ENCODE measurements around the gene OR13J1.
A peak's percentile ranks its signal among the peaks of the same experiment; 100 is the strongest.

DNA sequence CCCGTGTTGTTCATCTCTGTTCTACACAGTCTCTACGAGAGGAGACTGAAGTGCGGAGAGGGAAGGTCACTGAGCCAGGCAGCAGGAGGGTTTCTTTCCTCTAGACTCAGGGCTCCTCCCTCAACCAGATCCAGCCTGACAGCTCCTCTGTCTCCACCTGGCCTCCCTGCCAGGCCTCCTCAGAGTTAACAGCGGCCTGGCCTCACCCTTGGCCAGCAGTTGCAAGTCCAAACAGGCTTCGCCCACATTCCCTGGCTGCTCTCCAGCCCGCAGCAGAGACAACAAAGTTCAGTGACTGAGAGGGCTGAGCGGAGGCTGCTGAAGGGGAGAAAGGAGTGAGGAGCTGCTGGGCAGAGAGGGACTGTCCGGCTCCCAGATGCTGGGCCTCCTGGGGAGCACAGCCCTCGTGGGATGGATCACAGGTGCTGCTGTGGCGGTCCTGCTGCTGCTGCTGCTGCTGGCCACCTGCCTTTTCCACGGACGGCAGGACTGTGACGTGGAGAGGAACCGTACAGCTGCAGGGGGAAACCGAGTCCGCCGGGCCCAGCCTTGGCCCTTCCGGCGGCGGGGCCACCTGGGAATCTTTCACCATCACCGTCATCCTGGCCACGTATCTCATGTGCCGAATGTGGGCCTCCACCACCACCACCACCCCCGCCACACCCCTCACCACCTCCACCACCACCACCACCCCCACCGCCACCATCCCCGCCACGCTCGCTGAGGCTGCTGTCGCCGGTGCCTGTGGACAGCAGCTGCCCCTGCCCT is 35.9 kb upstream of the OR13J1 start, which contains the start of gene HRCT1:
- TF ChIP-seq POLR2A (IDR thresholded peaks at IDR 0.05) = peak in 1 of 2 donors; percentile 49
- TF ChIP-seq CTCF (IDR thresholded peaks at IDR 0.05) = no peak
